GM21367 (cell line): ENCODE results near the gene CD151.

ENCODE experiments used
- ATAC-seq: cut with Tn5 transposase; IDR thresholded peaks from one replicate; pipeline ENCODE4 v1.9.1; 2021; ENCODE audit not compliant: unreplicated experiment

CD151 gene

DNA sequence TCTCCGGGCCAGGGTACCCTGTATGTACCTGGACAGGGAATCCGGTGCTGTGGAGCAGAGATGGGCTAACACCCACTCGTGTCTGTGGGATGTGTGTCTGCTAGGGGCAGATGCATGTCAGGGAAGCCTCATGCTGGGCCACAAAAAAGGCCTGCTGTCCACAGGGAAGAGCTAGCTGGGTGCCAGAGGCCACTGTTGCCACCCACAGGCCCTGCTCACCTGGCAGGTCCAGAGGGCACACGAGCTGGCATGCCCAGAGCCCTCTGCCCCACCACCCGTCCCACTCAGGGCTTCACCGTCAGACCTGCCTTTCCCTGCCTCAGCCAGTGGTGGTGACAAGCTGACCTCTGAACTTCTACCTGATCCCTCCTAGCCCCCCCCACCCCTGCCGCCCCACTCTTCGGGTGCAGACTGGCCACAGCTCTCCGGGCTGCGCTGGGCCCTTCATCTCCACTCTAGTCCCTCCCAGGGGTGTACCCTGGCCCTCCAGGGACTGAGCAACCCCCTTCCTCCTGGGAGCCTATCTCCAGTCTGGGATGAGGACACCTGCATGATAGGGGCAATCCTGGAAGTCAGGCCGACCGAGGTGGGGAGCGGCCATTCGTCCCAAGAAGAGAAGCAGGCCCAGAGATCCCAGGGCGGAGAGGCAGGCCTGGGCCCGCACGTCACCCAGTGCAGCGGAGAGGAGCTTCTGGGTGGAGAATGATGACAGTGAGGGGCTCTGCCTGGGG lies 36.0 kb upstream of the CD151 start:
- no peak for ATAC-seq

DNA sequence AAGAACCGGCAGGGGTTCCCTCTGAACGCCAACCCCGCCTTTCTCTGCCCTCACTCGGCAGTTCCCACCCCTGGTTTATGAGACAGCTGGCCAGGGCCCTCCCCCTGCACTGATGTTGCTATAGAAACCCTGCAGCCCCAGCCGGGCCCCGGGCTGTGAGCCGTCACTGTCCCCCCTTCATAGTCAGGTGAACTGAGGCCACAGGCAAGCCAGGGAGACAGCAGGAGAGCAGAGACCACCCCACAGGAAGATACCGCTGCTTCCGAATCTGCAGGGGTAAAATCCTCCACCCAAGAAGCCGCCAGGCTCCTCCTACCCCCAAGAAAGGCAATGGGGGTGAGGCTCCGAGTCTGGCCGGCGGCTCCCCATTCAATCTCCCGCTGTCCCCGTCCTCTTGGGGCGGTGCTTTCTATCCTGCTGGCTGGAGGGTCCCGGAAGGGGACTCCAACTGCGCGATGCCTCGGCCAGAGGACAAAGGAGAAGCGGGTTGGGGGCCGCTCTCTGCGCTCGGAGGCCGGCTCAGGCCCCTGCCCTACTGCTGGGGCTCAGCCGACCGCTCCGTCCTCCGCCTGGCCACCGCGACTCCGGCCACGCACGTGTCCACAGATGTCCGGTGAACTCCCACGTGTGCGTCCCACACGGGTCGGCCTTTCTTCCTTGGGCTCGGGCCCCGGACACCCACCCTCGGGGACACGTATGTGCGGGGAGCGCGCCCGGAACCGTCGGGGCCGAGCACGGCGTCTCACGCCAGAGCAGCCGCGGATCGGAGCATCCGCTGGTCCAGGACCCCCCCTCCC lies 35.3 kb upstream of the CD151 start:
- ATAC-seq: peak; percentile 26

DNA sequence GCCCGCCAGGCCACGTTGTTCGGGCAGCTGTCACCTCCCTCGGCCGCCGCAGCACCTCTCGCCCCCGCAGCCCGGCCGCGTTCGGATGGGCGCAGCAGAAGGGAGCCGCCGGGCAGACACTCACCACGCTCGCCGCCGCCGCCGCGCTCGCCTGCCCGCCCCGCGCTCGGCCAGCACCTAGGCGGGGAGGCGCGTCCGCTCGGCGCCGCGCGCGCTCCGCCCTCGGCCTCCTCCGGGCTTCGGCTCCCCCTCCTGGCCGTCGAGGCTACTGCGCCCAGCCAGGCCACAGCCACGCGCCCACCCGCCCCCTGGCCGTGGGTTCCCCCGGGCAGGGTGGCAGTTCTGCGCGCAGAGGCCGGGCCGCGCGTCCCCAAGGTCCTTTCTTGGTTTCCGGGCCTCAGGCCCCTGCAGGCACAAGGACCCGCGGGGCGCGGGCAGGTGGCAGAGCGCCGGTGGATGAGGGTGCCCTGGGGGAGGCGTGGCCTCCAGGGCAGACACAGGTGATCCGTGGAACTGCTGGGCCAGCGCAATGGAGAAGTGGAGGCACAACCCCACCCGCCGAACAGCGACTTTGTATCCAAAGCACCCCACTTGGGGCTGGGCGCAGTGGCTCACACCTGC lies 34.5 kb upstream of the CD151 start, which contains the start of gene SLC25A22:
SLC25A22 (minus strand) TSS at position 189 of the 621 bp plus-strand sequence. CDS start 3,275 bp downstream, outside the sequence.
- ATAC-seq: peak; percentile 43

DNA sequence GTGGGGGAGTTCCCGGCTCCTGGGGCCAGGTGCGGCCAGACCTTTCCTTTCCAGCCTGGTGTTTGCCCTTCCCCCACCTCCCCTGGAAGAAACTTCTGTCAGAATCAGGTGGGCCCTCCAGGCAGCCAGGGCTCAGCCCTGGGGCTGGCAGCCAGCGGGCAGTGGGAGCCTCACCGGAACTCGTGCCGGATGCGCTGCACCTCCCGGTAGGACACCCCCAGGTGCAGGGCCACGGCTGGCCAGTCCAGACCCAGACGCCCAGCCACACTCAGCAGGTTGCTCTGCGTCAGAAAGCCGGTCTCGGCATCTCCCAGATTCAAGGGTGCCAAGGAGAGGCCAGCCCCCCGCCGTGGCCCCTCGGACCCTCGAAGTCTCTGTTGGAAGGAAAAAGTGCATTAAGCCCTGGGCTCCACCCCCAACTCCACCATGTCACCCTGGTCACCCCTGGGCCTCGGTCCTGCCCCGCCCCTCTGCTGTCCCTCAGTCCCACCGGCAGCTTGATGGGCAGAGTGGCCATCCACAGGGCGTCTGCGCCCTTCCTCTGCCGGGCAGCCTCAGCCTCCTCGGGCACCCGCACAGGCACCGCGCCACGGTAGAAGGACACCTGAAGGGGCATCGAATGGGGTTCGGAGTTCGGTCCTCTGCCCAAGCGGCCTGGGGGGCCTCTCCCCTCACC lies 33.0 kb upstream of the CD151 start:
- no peak for ATAC-seq

DNA sequence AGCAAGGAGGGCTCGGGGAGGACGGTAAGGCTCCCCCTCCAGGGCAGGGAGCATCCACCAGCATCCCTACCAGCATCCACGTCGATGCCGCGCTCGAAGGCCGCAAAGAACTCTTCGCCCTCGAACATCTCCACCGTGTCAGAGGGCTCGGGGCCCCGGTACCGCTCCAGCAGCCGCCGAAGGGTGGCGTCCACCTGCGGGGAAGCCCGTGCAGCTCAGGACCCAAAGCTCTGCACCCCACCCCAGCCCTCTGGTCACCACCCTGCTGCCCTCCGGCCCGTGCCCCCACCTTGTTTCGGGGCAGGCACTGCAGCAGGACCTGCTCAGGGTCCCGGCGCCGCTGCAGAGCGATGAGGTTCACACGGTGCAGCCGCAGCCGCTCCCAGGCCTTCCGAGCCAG lies 32.3 kb upstream of the CD151 start:
- no peak for ATAC-seq

DNA sequence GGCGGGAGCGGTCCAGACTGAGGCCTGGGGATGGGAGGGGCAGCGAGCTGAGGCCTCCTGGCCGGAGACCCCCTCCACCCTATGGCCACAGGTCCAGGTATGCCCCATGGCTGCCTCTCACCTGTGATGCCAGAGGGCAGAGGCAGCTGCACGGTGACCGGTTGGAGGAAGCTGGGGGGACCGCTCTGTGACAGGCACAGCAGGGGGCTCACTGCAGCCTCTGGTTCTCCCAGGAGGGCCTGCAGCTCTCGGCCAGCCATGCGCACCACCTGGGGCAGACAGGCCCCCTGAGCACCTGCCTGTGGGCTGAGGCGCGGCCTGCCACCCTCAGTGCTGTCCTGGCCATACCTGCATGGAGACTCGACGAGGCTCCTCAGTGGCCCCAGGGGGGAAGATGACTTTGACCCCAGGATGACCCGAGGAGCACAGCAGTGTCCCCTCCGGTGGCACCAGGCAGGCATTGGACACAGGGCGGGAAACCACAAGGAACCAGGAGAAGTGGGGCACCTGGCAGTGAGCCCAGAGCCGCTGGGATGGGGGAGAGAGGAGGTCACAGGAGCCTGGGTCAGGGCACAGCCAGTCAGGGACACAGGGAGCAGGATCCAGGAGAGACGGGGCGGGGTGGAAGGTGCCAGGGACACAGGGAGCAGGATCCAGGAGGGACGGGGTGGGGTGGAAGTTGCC lies 31.5 kb upstream of the CD151 start:
- ATAC-seq: no peak

DNA sequence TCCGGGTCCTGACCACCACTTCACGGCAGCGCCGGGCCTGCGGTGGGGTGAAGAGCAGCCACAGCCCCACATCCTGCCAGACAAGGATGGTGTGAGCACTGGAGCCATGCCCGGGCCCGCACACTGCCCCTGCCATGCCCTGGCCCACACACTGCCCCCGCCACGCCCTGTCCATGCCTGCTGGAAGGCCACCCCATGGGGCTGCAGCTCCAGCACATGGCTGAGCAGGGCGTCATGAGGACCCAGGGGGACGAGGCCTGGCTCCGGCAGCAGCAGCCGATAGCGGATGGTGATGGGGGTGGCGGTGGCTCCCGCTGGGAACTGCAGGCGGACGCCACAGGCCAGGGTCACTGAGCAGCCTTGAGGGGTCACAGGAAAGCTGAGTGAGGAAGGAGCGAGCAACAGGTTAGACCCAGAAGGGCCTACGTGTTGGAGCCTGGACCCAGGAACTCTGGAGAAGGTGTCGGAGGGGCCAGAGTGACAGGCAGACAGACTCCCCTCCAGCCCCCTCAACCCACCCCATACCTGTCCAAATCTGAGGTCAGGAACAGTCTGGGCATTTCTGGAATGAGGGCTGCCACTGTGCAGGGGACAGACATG lies 30.6 kb upstream of the CD151 start:
- no peak for ATAC-seq

DNA sequence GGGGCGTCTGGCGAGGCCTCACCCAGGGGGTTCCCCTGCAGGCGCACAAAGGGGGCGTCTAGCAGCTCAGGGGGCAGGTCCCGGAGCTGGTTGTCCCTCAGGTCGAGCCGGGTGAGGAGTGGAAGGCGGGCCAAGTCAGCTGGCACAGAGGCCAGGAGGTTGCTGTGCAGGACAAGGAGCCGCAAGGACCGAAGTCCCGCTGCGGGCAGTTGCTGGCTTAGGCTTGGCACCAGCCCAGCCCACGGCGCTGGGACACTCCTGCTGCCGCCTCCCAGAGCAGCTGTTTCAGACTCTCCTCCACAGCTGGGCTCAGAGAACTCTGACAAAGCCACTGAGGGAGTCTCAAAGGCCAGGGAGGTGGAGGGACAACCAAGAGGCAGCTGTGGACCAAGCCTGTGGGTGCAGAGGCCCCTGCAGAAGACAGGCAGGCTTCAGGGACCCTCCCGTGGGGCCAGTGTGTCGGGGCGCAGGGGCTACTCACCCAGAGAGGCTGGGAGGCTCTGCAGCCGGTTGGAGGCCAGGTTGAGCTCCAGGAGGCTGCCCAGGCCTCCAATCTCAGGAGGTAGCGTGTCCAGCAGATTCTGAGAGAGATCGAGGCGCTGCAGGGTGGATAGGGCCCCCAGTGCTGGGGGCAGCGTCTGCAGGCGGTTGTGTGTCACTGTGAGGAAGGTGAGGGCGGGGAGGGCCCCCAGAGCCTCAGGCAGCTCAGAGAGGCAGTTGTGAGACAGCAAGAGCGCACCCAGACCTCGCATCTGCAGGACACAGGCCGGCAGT lies 29.9 kb upstream of the CD151 start:
- ATAC-seq: no peak

DNA sequence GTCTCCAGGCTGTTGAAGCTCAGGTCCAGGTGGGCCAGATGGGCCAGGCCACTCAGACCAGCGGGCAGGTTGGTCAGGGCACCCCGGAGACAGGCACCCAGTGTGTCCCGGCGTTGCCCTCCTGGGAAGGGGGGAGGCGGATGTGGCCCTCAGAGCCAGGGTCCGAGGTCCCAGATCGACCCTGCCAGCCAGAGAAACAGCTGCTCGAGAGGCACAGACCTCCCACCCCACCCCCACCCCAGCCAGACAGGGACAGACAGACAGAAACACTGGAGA lies 29.3 kb upstream of the CD151 start:
- no peak for ATAC-seq

DNA sequence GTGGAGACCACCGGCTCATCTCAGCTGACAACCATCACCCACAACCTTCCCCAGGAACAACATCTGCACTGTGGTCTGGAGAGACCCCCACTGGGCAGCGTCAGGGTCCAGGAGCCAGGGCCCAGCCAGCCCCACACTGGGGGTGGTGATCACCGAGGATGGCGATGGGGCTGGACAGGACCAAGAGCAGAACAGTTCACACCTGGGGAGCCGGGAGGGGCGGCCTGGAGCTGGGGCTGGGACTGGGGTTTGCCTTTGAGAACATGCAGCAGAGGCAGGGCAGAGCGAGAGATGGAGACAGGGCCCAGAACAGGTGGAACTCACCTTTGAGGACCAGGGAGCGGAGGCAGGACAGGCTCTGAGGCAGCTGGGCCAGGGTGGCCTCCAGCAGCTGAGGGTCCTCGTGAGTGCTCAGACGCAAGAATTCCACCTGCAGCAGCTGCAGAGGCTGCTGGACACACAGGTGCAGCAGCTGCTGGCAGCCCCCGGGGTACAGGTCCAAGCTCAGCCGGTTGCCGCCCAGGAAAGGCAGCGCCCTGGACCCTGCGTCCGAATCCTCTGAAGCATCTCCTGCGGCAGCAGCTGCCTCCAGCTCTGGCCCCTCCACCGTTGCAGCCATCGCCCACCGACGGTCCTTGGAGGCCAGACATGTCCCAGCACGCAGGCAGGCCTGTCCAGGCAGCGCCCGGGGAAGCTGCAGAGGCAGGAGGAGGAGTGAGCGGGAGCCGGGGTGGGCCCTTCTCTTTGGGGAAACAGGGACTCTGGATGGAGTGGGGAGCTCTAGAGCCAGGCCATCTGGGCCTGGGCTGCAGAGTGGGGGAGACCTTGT lies 28.8 kb upstream of the CD151 start:
- ATAC-seq: no peak

DNA sequence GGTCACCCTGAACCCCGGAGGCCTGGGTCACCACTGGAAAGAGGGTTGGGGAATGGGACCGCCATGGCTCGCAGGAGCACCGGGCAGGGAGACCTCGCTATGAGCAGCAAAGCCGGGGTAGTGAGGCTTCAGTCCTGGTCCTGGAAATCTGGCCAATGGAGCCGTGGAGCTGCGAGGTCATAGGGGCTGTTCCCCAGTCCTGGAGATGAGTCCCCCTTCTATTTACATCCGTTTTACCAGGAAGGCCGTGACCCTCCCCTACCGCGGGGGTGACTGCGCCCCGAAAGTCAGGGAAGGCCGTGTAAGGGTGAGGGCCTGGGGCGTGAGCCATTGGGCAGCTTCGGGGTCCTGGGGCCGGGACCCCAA lies 28.2 kb upstream of the CD151 start:
- no peak for ATAC-seq

DNA sequence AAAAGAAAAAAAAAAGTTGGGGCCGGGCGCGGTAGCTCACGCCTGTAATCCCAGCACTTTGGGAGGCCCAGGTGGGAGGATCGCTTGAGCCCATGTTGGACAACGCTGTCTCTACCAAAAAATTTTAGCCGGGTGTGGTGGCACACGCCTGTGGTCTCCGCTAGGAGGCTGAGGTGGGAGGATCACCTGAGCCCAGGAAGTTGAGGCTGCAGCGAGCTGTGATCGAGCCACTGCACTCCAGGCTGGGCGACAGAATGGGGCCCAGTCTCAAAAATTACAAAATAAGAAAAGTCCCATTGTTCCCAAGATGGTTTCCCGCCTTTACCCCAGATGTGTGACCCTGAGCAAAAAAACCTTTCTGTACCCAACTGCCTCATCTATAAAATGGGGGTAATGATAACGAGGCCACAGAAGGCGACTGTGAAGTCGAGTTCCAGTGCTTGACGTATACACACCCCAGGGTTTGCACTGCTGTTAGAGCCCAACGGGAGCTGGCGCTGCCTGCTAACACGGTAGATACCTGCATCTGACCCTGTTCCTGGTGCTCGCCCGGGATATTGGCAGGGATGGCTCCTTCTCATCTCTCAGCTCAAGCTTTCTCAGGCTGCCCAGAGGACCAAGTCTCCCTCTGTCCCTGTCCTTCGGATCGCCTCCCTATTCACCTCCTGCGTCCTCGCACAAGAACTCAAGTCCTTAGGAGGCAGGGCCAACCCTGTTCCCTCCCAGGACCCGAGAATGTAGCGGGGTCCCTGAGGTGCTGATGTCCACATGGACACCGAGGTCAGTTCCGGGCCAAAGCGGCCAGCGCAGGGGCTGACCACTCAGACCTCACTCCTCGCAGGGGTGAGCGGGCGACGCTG lies 24.1 kb upstream of the CD151 start:
- ATAC-seq: no peak

DNA sequence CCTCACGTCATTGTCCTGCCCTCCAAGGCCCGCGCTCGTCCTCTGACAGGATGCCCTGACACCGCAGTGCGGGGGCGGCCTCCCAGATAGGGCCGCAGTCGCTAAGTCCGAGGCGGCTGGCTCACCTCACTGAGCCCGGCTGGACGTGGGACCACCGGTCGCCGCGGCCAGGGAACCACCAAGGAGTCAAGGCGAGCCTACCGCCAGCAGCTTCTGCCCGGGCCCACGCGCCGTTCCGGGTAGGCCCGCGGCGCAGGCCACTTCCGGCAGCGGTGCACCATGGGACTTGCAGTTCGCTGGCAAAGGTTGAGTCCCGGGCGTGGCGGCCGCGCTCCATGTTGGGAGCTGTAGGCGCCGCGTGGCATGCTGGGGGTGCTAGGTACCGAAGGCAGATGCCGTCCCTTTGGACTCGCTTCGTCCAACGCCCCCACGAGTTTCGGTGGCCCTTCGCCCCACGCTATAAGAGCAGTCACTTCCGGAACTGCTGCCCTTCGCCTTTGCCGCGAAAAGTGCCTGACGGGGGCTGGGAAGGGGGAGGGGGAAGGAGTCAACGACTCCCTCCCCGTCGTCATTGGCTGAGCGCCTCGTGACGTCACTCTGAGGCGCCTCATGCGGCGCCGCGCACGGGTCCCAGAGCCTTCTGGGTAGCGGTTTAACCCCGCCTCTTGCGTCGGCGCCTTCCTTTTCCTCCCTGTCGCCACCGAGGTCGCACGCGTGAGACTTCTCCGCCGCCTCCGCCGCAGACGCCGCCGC lies 23.3 kb upstream of the CD151 start, which contains the start of gene RPLP2:
RPLP2 (plus strand) TSS at position 681 of the 753 bp plus-strand sequence. CDS start 268 bp downstream, outside the sequence.
- peak; percentile 55 for ATAC-seq

DNA sequence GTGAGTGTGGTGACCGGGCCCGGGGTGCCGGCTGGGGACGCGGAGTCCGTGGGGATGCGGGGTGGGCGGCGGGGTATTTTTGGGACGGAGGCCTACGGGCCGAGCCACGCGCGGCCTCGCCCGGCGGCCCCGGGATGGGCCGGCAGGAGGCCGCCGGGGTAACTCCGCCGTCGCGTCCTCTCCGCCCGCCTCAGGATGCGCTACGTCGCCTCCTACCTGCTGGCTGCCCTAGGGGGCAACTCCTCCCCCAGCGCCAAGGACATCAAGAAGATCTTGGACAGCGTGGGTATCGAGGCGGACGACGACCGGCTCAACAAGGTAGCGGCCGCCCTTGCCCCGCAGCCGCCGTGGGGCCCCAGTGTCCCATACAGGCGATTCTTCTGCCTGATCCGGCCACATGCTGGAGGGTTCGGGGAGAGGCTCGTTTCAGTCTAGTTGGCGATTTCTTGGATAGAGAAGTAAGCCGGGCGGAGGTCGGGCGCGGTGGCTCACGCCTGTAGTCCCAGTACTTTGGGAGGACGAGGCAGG lies 22.6 kb upstream of the CD151 start:
- ATAC-seq: no peak

DNA sequence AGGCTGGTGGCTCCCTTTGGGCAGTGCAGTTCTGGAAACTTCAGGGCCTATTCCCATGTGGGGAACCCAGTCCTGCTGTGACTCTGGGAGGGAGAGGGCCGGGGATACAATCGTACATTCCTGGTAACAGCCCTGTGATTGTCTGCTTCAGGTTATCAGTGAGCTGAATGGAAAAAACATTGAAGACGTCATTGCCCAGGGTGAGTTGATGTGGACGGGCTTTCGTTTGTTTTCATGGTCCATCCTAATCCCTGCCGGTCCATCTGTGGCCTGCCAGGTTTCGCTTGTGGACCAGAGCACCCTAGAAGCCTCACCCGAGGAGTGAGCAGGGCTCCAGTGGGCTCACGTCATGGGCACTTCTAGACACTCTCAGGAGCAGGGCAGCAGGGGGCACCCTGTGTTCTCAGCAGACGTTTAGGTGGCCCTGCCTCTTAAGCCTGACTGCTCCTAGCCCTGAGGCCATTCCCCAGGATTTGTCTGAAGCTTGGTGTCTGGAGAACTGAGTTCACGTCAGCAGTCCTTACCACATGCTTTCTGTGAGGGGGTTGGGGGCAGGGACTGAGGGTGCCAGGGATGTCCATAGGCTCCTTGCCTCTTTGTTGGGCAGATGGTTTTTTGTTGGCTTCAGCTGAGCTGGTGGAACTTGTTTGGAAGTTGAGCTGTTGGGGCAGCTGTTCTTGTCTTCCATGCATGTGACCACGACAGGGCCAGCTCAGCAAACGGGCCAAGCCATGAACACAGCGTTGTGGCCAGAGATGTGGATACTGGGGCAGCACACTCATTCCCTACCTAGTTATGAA lies 21.1 kb upstream of the CD151 start:
- ATAC-seq: no peak

DNA sequence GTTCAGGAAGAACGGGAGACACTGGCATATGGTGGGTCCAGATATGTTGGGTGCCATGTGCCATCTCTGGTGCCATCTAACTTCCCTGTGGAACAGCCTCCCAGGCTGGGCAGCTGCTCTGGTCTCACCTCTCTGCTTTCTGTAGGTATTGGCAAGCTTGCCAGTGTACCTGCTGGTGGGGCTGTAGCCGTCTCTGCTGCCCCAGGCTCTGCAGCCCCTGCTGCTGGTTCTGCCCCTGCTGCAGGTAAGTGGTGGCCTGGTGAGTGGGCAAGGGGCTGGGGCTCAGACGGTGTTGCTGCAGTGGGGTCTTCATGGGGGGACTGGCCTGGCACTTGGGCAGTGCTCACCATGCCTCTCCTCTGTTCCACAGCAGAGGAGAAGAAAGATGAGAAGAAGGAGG lies 20.4 kb upstream of the CD151 start:
- no peak for ATAC-seq
